ENCODE data around the gene AHCYL2.
"Not testable (repeated sequence)": the region's sequence is repeated elsewhere in the genome, so short reads cannot be mapped to it uniquely, and the experiment has no call there.

Gene AHCYL2

DNA sequence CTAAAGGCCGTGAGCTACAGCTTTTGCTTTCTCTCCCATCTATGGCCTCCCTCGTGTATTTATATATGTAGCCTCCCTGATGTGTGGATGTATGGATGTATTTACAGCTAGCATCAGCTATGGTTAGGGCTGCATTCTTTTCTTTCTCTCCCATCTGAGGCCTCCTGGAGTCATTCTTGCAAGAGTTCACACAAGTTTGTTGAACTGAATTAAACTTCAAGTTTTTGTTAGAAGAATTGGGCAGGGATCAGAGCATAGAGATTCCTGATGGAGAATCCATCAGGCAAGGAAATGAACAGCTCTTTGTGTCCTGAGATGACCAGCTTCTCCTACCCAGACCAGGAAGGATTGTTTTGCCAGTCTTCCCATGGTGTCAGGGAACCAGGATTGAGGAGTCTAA lies 60.3 kb downstream of the AHCYL2 start:
- no peak for DNase-seq (ENCODE audit: low read depth in 2 of 2)

DNA sequence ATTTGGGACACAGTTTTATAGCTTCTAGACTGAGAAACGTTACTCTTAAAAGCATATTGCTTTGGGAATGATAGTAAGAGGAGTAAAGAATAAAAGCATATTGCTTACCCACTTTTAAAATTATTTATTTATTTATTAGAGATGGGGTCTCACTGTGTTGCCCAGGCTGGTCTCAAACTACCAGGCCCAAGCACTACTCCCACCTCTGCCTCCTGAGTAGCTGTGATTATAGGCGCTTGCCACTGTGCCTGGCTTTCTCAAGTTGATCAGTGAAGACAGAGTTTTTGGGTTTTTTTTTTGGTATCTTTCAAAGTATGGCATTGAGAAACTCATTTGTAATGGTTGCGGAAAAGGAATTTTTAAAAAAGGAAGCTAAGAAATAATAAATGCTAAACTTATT lies 68.0 kb downstream of the AHCYL2 start:
- DNase-seq (ENCODE audit: low read depth in 2 of 2): no peak

DNA sequence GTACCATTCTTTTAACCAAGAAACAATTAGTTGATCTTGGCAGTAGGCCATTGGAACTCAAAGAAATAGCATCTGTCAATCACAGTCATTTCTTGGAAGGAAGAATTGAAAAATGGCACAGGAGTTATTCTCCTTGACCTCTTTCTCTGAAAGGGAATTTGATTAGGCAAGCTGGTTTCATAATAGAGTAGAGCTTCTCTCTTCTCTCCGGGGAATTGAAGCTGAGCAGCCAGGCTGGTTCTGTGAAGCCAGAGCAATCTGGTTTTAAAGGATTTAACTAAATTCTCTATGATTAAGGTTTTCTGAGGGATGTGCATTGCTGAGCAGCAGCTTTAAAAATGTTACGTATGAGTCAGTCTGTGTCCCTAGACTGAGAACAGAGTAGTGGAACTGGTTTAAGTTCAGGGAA lies 70.2 kb downstream of the AHCYL2 start:
- DNase-seq (ENCODE audit: low read depth in 2 of 2): no peak

DNA sequence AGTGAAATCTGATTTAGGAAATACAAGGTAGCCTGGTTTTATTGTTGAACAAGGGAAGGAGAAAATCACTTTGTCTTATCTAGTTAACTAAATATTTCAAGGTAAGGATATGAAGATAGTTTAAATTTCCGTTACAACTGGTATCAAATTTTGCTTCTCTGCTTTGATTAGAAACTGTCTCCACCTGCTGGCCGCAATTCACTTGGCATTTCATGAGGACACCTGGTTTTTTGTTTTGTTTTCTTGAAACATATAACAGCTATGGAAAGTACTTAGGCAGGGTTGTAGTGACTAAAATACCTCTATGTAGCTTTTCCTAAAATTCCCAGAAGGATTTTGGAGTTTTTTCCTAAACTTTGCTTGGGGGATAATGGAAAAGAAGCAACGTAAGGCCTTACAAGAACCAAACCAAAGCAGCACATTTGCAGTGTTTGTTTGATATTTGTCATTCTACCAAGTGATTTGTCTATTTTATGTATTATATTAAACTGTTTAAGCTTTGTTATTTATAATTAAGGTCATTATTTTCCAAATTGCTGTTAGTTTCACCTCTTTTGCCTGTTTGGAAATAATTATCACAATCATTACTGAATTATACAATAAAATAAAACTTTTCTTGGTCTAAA lies 73.6 kb downstream of the AHCYL2 start:
- peak; percentile 2 to 27 for DNase-seq (ENCODE audit: low read depth in 2 of 2)

DNA sequence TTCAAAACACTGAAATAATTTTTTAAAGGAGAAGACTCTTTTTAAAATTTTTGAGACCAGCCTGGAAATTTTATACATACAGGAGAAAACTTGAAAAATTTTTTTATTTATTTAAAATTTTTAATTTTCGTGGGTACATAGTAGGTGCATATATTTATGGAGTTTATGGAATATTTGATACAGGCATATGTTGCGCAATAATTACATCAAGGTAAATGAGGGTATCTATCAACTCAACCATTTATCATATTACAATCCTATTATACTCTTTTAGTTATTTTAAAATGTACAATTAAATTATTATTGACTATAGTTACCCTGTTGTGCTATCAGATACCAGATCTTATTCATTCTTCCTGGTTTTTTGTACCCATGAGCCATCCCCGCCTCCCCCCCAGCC lies 75.1 kb downstream of the AHCYL2 start:
- DNase-seq (ENCODE audit: low read depth in 2 of 2): no peak

DNA sequence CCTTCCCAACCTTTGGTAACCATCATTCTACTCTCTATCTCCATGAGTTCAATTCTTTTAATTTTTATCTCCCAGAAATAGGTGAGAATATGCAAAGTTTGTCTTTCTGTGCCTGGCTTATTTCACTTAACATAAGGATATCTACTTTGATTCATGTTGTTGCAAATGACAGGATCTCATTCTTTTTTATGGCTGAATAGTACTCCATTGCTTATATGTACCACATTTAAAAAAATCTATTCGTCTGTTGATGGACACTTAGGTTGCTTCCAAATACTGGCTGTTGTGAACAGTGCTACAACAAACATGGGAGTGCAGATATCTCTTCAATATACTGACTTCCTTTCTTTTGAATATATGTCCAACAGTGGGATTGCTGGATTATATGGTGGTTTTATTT lies 75.5 kb downstream of the AHCYL2 start:
- not testable (repeated sequence) for DNase-seq (ENCODE audit: low read depth in 2 of 2)

DNA sequence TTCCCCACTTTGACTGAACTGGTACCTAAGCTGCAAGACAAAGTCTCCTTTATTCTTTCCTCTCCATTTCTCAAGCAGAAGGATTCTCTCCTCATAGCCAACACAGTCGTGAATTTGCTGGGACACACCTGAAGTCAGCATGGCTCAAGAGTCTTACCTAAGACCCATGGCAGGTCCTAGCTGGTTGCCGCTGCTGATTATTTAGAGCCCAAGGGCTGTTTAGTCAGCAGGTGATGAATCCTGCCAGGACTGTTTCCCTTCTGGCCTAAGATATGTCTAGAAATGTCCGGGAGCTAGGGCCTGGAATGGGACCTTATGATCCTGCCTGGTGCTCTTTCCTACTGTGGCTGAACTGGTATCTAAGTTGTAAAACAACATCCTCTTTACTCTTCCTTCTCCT lies 82.8 kb downstream of the AHCYL2 start:
- no peak for DNase-seq (ENCODE audit: low read depth in 2 of 2)

DNA sequence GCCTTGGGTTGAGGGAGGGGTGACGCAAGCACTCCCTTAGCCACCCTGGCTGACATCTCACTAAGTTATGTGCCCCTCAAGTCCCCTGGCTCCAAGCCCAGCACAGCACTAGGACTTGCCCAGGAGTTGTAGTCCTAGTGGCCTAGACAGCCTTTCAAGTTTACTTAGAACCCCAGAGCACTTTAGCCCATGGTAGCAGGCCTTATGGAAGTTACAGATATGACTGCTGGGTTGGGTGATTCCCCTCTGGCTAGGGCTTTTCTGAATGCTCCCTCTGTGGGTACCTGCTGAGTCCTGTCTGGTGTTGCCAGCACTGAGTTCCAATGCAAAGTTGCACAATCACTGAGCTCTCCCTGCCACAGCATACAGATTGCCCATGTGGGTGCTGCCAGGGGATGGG lies 83.2 kb downstream of the AHCYL2 start:
- no peak for DNase-seq (ENCODE audit: low read depth in 2 of 2)

DNA sequence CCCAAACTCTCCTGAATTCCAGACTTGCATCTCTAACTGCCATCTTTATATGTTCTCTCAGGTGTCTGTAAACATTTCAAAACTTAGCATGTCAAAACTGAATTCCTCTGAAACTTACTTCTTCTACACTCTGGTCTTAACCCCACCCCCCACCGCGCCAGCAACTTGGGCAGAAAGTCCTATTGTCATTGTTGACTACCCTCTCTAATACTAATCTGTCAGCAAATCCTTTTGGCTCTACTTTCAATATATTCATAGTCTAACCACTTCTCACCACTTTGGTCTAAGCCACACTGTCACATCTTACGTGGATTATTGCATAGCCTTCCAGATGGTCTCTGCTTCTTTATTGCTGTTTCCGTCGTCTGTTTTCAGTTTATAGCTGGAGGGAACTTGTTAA lies 86.6 kb downstream of the AHCYL2 start:
- no peak for DNase-seq (ENCODE audit: low read depth in 2 of 2)

DNA sequence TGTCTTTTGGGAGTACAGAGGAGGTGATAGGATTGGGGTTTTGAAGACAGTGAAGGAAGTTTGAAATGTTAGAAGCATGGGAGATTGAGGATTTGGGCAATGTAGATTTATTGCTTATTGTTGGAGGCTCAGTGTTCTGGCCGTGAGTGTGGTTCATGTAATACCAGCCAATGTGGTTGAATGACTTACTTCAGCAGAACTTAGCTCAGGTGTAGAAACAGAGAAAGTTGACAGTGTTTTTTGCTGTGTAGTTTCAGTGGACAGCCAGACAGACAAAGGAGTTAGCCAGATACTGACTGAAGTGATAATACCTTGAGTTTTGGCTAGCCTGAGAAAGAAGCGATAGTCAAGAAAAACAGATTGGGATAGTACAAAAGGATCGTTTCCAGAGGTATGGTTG lies 88.5 kb downstream of the AHCYL2 start:
- no peak for DNase-seq (ENCODE audit: low read depth in 2 of 2)

DNA sequence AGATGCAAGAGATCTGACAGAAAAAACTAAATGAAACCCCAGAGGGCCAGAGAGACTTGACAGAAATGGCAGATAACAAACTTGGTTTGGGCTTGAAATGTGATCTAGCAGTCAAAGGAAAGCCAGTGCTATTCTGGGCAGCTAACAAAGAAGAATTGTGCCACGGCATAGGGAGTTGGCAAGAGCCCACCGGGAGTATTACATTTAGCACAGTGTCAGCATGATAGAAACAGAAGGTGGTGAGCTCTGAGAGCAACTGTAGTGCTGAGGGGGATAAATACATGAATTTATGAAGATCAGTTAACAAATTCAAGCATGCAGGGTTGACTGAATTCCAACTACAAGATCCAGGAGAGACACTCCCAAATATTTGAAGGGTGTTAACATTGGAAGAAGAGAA lies 91.1 kb downstream of the AHCYL2 start:
- no peak for DNase-seq (ENCODE audit: low read depth in 2 of 2)

DNA sequence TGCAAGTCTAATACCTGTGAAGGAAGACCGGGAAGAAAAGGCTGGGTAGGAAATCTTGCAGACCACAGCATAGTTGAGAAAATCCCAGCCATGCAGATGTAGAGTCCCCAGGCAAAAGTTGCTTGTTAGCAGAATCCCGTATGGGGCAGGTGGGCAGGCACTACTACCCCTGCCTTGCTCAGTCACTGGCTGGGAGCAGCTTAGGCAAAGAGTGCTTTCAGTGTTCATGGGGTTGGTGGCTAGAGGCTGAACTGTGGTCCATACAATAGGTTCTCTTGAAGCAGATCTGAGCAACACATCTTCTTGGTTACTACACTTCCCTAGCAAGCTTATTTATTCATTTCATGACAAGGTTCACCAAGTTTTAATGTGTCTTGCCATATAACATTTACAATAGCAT lies 92.6 kb downstream of the AHCYL2 start:
- DNase-seq (ENCODE audit: low read depth in 2 of 2): no peak

DNA sequence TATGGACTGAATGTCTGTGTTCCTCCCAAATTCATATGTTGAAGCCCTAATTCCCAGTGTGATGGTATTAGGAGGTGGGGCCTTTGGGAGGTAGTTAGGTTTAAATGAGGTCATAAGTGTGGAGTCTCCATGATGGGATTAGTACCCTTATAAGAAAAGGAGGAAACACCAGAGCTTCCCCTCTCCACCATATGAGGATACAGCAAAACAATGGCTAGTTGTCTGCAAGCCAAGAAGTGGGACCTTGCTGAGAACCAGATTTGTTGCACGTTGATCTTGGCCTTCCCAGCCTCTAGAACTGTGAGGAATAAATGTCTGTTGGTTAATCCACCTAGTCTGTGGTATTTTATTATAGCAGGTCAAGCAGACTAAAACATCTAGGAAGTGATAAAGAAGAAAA lies 102.2 kb downstream of the AHCYL2 start:
- DNase-seq (ENCODE audit: low read depth in 2 of 2): no peak

DNA sequence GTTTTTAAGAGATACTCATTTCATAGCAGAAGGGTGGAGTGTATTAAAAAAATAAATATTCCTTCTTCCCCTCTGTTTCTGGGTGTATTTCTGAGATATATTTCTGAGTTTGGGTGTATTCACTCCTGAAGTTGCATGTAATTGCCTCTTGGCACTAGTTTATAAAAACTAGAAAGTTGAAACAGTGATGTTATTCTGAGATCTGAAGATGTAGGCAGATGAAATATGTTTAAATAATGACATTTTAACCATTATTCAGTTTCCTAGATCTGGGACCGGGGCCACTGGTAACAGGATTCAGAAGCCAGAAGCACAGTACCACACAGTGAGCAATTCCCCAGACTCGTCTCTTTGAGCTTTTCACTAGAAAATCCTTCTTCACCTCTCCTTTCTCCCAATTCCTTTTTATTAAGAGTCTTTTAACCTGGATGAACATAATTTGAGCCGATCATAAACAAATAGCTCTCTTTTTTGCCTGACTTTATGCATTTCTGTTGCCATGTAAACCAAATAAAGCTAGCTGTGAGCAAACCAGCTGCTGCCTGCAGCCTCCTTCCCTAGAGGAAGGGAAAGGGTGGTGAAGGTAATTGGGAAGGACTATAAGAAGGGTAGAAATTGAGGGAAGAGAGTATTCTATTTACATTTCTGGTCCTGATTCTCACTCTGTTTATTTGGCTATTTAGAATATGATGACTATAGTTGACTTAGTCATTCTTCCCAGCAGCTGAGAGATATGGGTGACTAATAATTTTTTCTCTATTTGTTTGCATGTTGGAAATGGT lies 107.6 kb downstream of the AHCYL2 start:
- DNase-seq (ENCODE audit: low read depth in 2 of 2): no peak

DNA sequence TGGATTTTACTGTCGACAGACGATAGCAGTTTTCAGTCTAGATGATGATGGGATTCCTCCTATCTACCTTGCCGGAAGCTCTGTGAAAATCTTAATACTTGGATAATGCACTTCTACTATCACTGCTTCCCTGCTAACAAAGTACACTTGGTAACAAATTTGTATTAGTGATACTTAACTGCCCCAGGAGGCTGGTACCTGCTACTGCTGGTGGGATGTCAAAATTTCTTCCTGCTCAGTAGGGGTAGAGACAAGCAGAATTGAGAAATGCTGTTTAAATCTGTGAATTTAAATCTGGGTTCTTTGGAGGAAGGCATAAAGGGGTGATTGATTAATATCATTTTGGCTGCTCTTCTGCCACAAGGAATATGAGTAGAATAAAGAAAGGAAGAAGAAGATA lies 109.6 kb downstream of the AHCYL2 start:
- DNase-seq (ENCODE audit: low read depth in 2 of 2): no peak

DNA sequence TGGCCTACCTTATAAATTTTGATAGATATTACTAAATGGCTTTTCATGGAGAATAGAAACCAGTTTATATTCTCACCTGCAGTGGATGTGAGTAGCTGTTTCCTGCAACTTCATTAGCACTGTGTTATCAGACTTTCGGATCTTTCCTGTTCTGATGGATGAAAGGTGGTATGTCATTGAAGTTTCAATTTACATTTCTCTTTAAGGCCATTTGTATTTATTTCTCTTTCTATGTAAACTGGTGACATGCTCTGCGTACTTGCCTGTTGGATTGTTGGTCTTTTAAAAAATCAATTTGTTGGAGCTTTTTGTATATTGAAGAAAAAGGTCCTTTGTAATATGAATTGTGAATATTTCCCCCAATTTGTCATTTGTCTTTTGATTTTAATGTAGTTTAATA lies 113.6 kb downstream of the AHCYL2 start:
- DNase-seq (ENCODE audit: low read depth in 2 of 2): no peak

DNA sequence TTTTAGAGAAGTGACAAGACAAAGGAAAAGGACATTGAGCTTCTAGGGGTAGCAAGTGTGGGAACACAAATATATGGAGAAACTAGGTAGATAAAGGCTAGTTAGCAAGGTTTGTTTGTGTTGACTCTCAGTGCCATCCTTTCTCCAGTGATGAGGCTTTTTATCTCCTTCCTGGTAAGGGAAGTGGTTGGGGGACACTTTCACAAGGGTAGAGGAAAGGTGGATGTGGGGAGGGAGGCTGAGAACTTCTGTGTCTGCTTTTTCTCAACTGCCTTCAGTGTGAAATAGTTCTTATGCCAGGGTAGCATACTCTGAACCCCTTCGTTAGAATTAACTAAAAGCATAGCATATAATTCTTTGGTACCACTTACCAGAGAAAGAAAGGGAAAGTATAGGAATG lies 116.4 kb downstream of the AHCYL2 start:
- no peak for DNase-seq (ENCODE audit: low read depth in 2 of 2)

DNA sequence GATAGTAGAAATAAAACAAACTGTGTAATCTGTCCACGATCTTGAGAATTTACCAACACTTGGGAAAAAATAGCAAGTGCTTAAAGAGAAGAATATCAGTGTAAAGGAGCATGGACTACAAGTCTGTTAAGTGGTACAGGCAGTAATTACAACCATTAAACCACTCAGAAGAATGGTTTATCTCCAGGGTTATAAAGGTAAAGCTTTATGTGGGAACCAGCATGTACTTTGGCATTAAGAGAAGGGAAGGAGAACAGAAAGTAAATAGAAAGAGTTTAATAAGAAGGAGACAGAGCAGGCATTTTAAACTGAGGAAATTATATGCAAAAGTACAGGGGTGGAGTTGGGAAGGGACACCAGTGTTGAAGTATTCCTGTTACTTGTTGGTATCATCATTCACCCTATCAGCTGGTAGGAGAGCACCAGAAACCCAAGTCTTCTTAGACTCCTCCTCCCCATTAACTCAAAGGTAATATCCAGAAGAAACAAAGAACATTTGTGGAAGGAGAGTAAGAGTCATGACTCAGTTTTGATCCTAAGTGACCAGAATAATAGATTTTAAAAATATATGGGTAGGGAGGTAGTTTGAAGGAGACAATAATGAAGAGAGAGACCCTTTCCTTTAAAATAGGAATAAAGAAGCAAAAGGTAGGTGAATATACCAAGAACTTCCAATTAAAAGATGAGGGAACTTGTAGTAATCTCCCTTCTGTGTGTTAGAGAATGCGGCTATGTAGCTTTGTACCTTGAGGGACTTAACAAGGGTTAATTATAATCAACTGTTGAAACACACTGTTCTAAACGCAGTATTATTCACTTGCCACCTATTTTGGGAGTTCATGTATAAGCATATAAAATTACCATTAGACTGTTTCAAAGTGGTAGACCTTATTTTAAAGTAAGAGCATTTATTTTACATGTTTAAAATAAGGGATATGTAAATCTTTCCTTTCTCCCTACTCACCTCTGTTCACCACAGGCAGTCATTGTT lies 117.3 kb downstream of the AHCYL2 start:
- no peak for DNase-seq (ENCODE audit: low read depth in 2 of 2)

DNA sequence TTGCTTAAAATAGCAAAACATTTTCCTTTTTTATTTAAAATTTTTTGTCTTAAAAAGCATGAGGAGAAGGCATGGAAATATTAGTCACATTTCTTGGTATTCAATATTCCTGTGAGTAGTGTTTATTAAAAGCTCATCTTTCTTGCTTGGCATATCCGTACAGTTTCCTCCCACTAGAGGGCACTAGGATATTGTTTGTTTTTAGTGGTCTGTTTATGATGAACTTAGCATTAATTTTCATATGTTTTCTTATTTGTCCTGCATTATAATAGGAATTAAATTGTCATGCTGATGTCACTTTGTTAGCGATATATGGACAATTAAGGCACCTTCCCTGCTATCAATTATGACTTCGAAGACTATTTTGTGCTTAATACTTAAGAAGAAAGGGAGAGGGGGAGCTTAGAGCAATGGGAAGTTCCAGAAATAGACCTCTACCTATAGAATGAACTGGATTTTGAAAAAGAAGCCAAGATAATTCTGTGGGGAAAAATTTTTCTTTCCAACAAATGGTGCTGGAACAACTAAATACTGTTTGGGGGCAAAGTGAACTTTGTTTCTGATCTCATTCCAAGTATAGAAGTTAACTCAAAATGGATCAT lies 118.4 kb downstream of the AHCYL2 start:
- DNase-seq (ENCODE audit: low read depth in 2 of 2): no peak

DNA sequence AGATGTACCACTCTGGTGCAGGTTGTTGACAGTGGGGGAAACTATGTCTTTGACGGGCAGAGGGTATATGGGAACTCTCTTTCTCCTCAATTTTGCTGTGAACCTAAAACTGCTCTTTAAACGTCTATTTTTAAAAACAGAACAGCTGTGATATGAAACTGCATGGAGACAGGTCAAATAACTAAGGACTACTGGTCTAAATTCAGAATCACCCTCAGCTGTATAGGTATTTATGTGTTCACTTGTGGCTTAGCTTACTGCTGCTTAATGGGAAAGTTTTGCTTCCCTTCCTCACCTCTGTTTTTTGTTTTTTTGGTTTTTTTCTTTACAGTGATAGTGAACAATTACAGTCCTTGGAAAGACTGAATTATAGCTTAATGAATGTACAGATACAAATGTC lies 122.5 kb downstream of the AHCYL2 start:
- no peak for DNase-seq (ENCODE audit: low read depth in 2 of 2)

DNA sequence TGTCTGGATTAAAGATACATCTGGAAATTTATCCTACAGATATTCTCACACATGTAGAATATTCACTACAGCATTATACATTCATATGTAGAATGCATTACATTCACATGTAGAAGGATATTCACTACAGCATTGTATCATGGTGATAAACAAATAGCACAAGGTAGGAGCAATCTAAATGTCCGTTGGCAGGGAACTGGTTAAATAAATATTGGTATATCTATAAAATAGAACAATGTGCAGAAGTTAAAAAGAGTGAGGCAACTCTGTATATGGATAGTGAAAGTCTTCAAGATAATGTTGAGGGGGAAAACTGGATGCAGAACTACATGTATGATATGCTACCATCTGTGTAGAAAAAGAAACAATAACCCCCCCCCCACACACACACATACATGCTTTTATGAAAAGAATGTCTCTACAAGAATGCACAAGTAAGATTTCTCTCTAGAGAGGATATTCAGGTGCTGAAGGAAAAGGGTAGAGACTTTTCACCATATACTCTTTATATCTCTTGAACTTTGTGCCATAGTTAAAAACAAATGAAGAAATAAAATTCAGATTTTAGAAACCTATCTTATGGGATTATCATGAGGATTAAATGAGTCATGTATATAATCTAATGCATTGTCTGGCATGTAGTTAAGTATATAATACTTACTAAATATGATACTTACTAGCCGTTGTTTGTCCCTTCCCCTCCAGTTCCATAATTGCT lies 123.4 kb downstream of the AHCYL2 start:
- DNase-seq (ENCODE audit: low read depth in 2 of 2): no peak
